SIG-M5 (cell line): ENCODE data around the gene ACACA.
"Not testable (repeated sequence)": the region's sequence is repeated elsewhere in the genome, so short reads cannot be mapped to it uniquely, and the experiment has no call there.

Experiments
- DNase-seq: peaks from one replicate; lab custom pipeline; 2025; lab: John Stamatoyannopoulos, UW

The ACACA gene

DNA sequence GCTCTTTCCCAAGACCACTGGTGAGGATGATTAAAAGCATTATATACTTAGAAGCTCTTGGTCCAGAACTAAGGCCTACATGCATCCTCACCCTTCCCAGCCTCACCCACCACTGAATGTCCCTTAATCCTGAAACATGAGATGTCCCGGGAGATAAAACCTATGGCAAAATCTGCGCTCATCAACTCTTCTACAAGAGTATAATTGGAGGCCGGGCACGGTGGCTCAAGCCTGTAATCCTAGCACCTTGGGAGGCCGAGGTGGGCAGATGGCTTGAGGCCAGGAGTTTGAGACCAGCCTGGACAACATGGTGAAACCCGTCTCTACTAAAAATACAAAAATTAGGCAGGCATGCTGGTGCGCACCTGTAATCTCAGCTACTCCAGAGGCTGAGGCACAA, 13.3 kb downstream of the ACACA start:
- no peak for DNase-seq

DNA sequence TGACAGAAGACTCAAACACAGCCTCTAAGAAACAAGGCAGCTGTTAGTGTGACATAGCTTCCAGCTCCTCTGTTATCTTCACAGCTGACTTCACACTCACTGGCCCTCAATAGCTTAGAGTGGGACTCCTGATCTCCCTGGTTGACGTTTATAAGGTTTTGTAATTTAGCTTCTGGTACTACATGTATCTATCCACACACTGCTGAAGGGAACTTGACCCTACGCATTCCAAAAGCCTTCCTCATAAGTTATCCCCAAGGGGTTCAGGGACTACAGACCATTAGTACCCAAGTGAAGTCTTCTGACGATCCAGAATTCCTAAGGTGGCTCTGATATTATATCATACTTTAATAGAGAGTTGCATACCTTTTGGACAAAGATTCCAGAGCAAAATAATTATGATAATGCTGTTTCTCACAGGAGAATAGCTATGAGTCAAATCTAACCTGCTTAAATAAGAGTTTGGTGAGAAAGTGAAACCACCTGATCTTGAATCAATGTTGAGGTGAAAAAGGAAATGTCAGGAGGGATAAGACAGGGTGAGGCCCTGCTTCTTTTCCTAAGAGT, 14.5 kb downstream of the ACACA start:
- DNase-seq = no peak

DNA sequence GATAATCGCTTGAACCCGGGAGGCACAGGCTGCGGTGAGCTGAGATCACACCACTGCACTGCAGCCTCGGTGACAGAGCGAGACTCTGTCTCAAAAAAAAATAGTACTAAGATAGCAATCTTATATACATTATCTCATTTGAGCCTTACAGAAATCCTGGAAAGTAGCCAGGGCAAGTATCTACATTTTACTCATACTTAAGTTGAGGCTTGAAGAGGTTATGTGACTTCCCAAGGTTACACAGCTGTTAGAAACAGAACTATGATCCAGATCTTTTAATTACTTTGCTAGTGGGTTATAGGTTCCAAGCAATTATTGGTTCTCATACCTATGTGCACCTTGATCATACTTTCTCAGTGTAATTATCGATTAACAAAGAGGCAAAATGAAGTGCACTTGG, 15.5 kb downstream of the ACACA start:
- no peak for DNase-seq

DNA sequence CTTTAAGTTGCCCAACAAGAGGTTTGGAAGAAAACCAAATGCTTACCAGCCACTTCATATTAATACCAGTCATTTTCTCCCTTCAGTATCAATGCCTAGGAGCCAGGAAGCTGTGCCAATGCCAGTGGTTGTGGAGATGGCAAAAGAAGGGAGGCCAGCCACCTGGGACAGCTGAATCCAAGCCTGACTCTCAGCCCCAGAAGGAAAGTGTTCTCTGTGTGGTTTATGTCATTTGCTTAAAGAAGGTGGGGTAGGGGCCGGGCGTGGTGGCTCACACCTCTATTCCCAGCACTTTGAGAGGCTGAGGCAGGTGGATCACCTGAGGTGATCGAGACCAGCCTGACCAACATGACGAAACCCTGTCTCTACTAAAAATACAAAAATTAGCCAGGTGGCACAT, 17.5 kb downstream of the ACACA start:
- DNase-seq = no peak

DNA sequence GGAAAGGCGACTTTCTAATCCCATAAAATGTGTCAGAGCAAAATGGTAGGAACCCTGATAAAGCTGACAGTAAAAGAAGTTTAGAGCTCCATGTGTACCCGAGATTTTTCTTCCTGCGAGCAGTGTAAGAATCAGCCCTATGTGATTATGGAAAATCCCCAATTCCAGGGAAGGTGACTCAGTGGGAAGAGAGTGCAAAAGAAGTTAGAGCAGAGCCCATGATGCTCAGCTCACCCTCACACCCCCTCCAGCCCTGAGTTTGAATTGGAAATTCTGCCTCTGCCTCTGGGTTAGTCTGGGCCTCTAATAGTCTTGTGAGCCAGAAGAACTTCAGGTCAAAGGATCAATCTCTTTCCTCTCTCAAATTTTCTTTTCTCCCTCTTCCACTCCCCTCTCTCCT, 18.4 kb downstream of the ACACA start:
- no peak for DNase-seq

- DNase-seq = no peak
Measured at GRCh38 chr17:37386462-37386861, 20.2 kb downstream of the ACACA start.

DNA sequence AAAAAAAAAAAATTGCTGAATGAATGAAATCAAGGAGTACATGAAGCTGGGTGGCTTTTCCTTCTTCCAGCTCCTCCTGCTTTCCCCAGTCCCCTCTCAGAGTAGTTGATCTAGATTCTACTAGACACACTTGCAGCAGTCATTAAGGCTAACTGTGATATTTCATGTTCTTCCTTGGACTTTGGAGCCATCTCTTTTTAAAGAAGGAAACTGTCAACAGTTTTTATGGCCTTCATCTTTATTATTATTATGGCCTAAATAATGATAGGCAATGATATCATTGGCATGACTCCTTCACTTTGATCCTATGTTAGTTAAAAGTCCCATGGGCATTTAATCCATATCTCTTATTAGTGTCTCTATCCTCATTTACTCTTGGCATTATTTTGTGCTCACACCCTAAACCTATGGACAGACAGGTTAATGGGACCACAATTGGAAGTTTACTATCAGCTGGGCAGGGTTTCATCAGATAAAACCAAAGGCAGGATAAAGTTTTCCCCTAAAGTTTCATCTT, 21.1 kb downstream of the ACACA start:
- DNase-seq = no peak

- no peak for DNase-seq
Measured at GRCh38 chr17:37384560-37385149, 22.0 kb downstream of the ACACA start.

GRCh38 chr17:37382056-37382455, 24.6 kb downstream of the ACACA start:
- no peak for DNase-seq

DNA sequence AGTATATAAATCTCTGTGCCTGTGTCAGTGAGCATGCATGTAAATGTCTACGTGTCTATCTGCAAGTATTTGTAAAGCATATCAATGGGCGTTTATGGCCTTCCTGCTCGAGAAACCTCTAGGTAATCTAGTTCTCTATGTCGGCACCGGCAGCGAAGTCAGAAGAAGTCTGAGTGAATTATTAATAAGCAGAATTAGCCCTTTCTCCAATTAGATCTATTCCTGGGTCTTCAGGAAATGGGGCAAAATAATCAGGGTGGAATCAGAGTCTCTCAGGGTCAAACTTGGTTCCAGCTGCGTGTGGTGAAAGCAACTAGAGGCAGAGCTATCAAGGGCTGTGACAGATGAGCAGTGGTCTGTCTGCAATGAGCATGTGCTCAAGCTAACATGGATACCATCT, 30.9 kb downstream of the ACACA start, which contains the start of gene C17orf78:
Gene C17orf78 (plus strand): TSS at position 280 of the 400 bp plus-strand sequence. CDS start 108 bp downstream, at position 388.
- no peak for DNase-seq

DNA sequence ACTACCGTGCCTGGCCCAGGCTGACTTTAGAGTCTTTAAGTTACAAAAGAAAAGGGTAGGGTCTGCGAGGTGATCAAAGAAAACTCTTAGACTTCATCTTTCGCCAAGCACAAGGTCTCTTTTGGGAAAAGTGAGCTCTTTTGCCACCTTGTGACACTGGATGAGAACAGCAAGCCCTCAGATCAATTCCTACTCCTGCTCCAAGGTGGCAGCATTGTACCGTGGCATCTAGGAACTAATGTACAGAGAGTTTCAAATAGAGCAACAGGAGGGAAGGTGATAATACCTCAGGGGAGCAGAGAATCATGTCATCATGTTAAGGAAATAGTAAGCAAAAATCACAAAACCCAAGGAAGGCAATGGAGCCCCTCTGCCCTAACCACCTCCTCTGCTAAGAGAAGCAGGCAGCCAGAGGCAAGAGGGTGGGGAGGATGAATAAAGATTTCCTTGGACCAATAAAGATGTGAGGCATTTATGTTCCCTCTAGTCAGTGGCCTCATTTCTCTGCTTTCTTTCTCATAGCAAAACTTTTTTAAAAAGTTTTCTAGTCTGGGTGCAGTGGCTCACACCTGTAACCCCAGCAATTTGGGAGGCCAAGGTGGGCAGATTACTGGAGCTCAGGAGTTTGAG, 33.0 kb downstream of the ACACA start:
- peak; percentile 33 for DNase-seq

GRCh38 chr17:37368577-37368976, 38.1 kb downstream of the ACACA start:
- no peak for DNase-seq

GRCh38 chr17:37365589-37365988, 41.0 kb downstream of the ACACA start:
- no peak for DNase-seq

- no peak for DNase-seq
Measured at GRCh38 chr17:37361543-37361942, 45.1 kb downstream of the ACACA start.

DNA sequence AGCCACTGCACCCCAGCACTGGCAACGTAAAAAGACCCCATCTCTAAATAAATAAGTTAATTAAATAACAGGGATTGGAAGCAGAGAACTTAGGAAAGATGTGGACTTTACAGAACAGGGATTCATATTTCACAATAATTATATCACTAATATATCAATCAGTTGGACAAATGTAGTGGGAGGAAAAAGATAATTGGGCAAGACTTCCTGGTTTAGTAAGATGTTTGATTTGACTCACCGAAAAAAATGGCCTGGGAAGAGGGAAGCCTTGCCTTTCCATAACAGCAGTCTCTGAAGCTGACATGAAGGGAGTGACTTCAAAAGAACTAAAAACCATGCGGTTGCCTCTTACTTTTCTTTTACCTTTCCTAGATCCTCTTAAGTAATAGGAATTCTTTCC, 46.0 kb downstream of the ACACA start:
- no peak for DNase-seq

- no peak for DNase-seq
Measured at GRCh38 chr17:37359682-37360188, 46.9 kb downstream of the ACACA start.

DNA sequence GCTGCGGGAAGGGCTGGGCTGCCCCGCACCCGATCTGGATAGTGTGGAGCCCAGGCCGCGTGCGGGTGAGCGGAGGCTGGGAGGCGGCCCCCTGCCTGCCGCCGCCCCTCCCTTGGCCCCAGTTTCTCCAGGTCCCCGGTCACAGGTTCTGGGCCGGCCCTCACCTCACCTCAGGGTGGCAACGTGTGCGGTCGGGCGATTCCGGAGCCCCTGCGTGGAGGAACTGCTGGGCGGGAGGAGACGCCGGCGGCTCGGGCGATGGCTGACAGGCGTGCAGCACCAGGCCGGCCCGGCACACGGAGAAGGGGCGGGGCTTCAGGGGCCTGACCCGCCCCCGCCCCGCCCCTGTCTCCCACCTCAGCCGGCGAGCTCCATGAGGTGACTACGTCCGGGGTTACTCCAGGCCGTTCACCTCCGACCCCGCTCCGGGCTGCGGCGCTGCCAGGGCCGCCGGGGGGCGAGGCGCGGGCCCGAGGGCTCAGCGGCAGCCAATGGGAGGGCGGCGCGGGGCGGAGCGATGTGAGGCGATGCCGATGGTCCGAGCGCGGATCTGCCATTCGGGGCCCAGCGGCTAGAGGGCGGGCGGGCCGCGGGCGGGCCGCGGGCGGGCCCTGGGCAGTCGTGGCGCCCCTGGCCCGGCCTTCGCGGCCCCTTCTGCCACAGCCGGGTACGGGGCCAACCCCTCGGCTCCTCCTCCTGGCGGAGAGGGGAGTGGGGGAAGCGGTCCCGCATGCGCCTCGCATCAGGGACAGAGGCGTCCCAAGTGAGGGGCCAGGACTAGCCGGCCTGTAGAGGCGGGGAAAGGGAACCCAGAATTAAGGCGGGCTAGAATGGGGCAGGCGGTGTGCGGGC, 47.6 kb downstream of the ACACA start:
- DNase-seq = peak; percentile 42

DNA sequence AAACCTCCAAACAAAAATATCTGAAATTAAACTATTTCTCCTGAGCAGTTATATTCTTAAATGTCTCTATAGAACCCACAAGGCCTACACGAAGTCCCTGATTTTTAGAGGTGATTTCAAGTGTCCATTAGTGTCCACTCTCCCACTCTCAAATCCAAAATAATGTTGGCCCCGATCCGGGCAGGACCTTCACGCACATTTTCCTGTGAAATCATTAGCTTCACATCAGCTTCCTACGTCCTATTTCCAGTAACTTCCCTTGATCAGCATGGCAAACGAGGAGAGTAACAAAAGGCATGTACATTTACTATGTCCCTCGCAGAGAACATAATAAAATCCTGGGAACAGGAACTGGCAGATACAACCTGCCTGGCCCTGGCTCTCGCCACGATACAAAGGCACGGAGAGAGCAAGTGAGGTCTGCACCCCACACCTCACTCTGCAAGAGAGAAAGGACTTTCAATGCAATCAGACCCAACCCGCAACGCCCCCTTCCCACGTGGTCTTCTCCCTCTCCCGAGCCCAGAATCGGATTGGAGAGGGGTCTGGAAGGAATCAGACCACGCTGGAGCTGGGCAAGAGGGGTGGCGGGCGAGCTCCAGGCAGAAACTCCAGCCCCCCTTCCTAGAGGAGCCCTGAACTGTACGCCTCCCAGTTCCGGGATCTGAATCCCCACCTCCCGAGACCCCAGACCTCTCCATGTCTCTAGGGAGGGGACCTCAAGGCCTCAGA, 48.4 kb downstream of the ACACA start:
- no peak for DNase-seq

- not testable (repeated sequence) for DNase-seq
Measured at GRCh38 chr17:37356796-37357569, 49.7 kb downstream of the ACACA start.

DNA sequence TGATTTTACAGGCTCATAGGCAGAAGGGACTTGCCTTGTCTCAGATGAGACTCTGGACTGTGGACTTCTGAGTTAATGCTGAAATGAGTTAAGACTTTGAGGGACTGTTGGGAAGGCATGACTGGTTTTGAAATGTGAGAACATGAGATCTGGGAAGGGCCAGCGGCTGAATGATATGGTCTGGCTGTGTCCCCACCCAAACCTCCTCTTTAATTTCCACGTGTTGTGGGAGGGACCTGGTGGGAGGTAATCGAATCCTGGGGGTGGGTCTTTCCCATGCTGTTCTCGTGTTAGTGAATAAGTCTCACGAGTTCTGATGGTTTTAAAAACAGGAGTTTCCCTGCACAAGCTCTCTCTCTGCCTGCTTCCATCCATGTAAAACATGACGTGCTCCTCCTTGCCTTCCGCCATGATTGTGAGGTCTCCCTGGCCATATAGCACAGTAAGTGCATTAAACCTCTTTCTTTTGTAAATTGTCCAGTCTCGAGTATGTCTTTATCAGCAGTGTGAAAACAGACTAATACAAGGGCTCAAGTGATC, 59.7 kb downstream of the ACACA start:
- DNase-seq = not testable (repeated sequence)

DNA sequence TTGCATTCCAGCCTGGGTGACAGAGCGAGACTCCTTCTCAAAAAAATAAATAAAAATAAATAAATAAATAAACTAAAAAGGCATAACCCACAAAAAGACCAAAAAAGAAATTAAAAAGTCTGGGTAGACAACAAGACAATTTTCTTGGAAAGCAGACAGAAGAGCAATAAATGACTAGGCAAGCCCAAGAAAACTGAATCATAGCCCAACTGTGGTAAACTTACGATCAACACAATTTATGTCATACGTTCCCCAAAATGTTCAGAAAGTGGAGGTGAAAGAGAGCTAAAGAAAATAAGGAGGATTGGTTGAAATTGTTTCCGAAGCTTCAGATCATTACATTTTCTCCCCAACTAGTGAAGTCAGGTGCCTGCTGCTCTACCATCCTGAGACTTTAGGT, 62.1 kb downstream of the ACACA start:
- no peak for DNase-seq
